DOHH2 (cell line): Measurements from ENCODE around the gene ZNF22.

Experiments
- H3F3A ChIP-seq: fragments of 200-600 bp; sonication (generic), shearing (Covaris generic); 2 replicates; pipeline ENCODE4 v1.6.0; 2016; ENCODE audit warnings: antibody characterized with exemption, mild to moderate bottlenecking; ENCODE audit not compliant: control insufficient read depth, insufficient read depth
- H3K27ac ChIP-seq: fragments of 200-600 bp; sonication (generic); 2 replicates; pipeline ENCODE4 v1.5.1; 2014; ENCODE audit warnings: low read depth, mild to moderate bottlenecking, low read length, moderate library complexity
- H3K27me3 ChIP-seq: fragments of 200-600 bp; sonication (generic); 2 replicates; pipeline ENCODE4 v1.6.1; 2014; ENCODE audit warnings: mild to moderate bottlenecking, low read length, mixed read lengths; ENCODE audit not compliant: control insufficient read depth
- H3K36me3 ChIP-seq: fragments of 200-600 bp; sonication (generic); 2 replicates; pipeline ENCODE4 v1.6.1; 2014; ENCODE audit warnings: mild to moderate bottlenecking, low read length, moderate library complexity, mixed read lengths; ENCODE audit not compliant: control insufficient read depth
- H3K4me1 ChIP-seq: fragments of 200-600 bp; sonication (generic); 2 replicates; pipeline ENCODE4 v1.6.1; 2014; ENCODE audit warnings: mild to moderate bottlenecking, low read length, mixed read lengths; ENCODE audit not compliant: control insufficient read depth
- H3K4me2 ChIP-seq: fragments of 200-600 bp; sonication (generic); 2 replicates; pipeline ENCODE4 v1.6.0; 2014; ENCODE audit warnings: mild to moderate bottlenecking, low read length, moderate library complexity
- H3K4me3 ChIP-seq: fragments of 200-600 bp; sonication (generic); 2 replicates; pipeline ENCODE4 v1.5.1; 2014; ENCODE audit warnings: mild to moderate bottlenecking, low read length, mixed read lengths
- H3K79me2 ChIP-seq: fragments of 200-600 bp; sonication (generic); 2 replicates; pipeline ENCODE4 v1.6.1; 2014; ENCODE audit warnings: mild to moderate bottlenecking, low read length, mixed read lengths; ENCODE audit not compliant: control insufficient read depth
- H3K9me2 ChIP-seq: fragments of 200-600 bp; sonication (generic); replicated peaks from 2 replicates; pipeline ENCODE4 v1.6.1; 2014; ENCODE audit warnings: mild to moderate bottlenecking, low read length, mixed read lengths; ENCODE audit not compliant: control insufficient read depth
- H3K9me3 ChIP-seq: fragments of 200-600 bp; sonication (generic); 2 replicates; pipeline ENCODE4 v1.6.1; 2014; ENCODE audit warnings: antibody characterized with exemption, low read length, mixed read lengths; ENCODE audit not compliant: control insufficient read depth, insufficient read depth
- H4K20me1 ChIP-seq: fragments of 200-600 bp; sonication (generic); 2 replicates; pipeline ENCODE4 v1.6.0; 2014; ENCODE audit warnings: low read depth, mild to moderate bottlenecking, antibody characterized with exemption, low read length, moderate library complexity; ENCODE audit not compliant: control insufficient read depth, insufficient read depth
- EZH2phosphoT487 ChIP-seq: fragments of 200-600 bp; sonication (generic); IDR thresholded peaks from 2 replicates; pipeline ENCODE4 v1.6.1; 2017; ENCODE audit warnings: borderline replicate concordance, mild to moderate bottlenecking, antibody characterized with exemption, low read length, moderate library complexity, mixed read lengths
- TF ChIP-seq, protein P1 (sequence below): fragments of 200-600 bp; sonication (generic); IDR thresholded peaks from one replicate; pipeline ENCODE4 v1.5.1; 2014; ENCODE audit warnings: antibody characterized with exemption, mild to moderate bottlenecking, low read depth, low read length; ENCODE audit not compliant: poor library complexity, severe bottlenecking

ZNF22 gene

DNA sequence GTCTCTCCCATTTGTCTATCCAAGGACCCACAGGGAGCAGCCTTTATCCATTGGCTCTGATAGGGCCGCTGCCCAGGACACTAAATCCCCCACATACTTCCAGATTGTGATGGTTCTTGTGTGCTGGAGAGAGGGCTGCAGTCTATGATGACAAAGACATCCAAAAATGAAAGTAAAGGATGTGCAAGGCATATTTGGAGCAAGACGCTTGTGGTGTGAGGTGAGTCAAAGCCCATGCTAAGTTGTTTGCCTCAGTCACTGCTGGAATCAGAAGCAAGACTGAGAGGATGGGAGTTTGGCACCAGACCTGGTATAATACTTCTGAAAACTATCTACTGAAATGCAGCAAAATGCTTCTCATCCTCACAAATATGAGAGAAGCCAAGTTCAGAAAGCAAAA is 22.7 kb downstream of the ZNF22 start:
- Histone ChIP-seq H3K27ac (no peak overlapping the region), H3K9me3 (no peaks in the 10 kb centered on the region)

DNA sequence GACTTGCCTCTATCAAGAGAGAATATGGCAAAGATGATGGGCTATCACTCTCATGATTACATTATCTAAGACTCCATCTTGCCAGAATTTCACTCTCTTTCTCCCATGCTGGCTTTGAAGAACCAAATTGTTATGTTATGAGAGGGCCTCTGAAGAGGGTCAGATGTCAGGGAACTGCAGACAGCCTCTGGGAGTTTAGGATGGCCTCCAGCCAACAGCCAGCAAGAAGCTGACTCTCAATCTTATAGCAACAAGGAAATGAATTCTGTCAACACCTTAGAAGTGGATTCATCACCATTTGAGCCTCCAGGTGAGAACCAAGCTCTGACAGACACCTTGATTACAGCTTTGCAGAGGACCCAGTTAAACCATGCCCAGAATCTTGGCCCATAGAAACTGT is 33.6 kb downstream of the ZNF22 start:
- H3K4me3 ChIP-seq, result no peak overlapping the region
- no peak for TF ChIP-seq EZH2phosphoT487
- TF ChIP-seq, protein P1, sequence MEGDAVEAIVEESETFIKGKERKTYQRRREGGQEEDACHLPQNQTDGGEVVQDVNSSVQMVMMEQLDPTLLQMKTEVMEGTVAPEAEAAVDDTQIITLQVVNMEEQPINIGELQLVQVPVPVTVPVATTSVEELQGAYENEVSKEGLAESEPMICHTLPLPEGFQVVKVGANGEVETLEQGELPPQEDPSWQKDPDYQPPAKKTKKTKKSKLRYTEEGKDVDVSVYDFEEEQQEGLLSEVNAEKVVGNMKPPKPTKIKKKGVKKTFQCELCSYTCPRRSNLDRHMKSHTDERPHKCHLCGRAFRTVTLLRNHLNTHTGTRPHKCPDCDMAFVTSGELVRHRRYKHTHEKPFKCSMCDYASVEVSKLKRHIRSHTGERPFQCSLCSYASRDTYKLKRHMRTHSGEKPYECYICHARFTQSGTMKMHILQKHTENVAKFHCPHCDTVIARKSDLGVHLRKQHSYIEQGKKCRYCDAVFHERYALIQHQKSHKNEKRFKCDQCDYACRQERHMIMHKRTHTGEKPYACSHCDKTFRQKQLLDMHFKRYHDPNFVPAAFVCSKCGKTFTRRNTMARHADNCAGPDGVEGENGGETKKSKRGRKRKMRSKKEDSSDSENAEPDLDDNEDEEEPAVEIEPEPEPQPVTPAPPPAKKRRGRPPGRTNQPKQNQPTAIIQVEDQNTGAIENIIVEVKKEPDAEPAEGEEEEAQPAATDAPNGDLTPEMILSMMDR, result no peak
- peaks cover 4% of the 10 kb centered on the region for H3K27me3 ChIP-seq
- no peaks in the 10 kb centered on the region for H3F3A ChIP-seq
- H3K79me2 ChIP-seq, result no peaks in the 10 kb centered on the region
- no peaks in the 10 kb centered on the region for H3K36me3 ChIP-seq
- no peaks in the 10 kb centered on the region for H4K20me1 ChIP-seq
- H3K27ac ChIP-seq, result no peak overlapping the region
- no peak overlapping the region for H3K4me2 ChIP-seq
- H3K4me1 ChIP-seq, result no peaks in the 10 kb centered on the region
- H3K9me2 ChIP-seq, result no peaks in the 10 kb centered on the region
- no peaks in the 10 kb centered on the region; the same call in none of the 2 replicates for H3K9me3 ChIP-seq

More for the DNA sequence above, 22.7 kb downstream of the ZNF22 start:
- TF ChIP-seq EZH2phosphoT487, result no peak
- TF ChIP-seq, protein P1, result no peak
- no peaks in the 10 kb centered on the region for H3K4me1 ChIP-seq
- no peaks in the 10 kb centered on the region for H4K20me1 ChIP-seq
- no peaks in the 10 kb centered on the region for H3K9me2 ChIP-seq
- H3K4me3 ChIP-seq, result no peak overlapping the region
- no peak overlapping the region for H3K4me2 ChIP-seq
- no peaks in the 10 kb centered on the region for H3F3A ChIP-seq
- no peaks in the 10 kb centered on the region for H3K27me3 ChIP-seq
- no peaks in the 10 kb centered on the region for H3K79me2 ChIP-seq
- no peaks in the 10 kb centered on the region for H3K36me3 ChIP-seq

DNA sequence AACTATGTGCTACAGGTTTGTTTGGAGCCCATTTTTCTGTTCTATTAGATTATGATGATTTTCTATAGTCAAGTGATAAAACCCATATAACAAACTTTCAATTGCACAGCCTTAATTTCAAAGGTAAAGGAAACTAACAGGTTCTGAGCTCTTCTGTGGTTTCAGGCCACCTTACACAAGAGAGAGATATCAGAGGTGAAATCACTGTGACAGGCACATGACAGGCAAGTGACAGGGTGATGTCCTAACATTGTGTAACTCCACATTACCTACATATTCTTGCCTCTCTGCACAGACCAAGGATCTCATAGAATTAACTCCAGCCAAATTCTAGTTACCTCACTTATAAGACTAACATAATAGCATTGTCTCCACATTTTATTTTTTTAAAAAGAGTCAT is 35.0 kb downstream of the ZNF22 start:
- Histone ChIP-seq H3K36me3 (no peaks in the 10 kb centered on the region), H4K20me1 (no peaks in the 10 kb centered on the region), H3K4me3 (no peak overlapping the region)

More for the DNA sequence above, 35.0 kb downstream of the ZNF22 start:
- Histone ChIP-seq H3K4me1 (no peaks in the 10 kb centered on the region), H3K9me3 (no peaks in the 10 kb centered on the region; the same call in none of the 2 replicates), H3F3A (no peaks in the 10 kb centered on the region), H3K79me2 (no peaks in the 10 kb centered on the region), H3K4me2 (no peak overlapping the region), H3K9me2 (no peaks in the 10 kb centered on the region), H3K27me3 (peaks cover 4% of the 10 kb centered on the region), H3K27ac (no peak overlapping the region)
- TF ChIP-seq, protein P1, result no peak
- no peak for TF ChIP-seq EZH2phosphoT487
